Measurements from ENCODE around the gene TMEM39B.
"Not testable (repeated sequence)": the region's sequence is repeated elsewhere in the genome, so short reads cannot be mapped to it uniquely, and the experiment has no call there.

The TMEM39B gene

DNA sequence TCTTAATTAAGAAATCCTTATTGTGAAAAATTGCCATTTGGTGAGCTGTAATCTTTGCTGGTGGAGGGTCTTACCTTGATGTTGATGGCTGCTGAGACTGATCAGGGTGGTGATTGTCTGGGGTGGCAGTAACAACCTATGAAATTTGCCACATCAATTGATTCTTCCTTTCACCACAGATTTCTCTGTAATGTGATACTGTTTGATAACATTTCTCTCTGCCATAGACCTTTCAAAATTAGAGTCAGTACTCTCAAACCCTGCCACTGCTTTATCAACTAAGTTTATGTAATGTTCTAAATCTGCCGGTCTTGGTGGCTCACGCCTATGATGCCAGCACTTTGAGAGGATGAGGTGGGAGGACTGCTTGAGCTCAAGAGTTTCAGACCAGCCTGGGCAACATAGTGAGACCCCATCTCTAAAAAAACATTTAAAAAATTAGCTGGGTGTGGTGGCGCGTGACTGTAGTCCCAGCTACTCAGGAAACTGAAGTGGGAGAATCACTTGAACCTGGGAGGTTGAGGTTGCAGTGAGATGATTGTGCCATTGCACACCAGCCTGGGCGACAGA lies 40.2 kb downstream of the TMEM39B start:
- no peak for DNase-seq
- no peak for TF ChIP-seq GATA1 (IDR thresholded peaks at IDR 0.05; ENCODE audit: low read depth, low read length)
- no peak for TF ChIP-seq POLR2A (IDR thresholded peaks at IDR 0.05; ENCODE audit: low read length)

DNA sequence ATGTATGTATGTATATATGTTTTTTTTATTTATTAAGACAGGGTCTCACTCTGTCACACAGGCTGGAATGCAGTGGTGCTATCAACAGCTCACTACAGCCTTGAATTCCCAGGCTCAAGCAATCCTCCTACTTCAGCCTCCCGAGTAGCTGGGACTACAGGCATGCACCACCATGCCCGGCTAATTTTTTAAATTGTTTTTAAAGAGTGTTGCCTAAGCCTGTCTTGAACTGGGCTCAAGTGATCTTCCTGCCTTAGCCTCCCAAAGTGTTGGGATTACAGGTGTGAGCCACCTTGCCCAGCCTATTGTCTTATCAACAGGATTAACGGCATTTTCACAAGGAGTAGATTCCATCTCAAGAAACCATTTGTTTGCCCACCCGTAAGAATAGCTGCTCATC lies 40.7 kb downstream of the TMEM39B start:
- DNase-seq = not testable (repeated sequence)

DNA sequence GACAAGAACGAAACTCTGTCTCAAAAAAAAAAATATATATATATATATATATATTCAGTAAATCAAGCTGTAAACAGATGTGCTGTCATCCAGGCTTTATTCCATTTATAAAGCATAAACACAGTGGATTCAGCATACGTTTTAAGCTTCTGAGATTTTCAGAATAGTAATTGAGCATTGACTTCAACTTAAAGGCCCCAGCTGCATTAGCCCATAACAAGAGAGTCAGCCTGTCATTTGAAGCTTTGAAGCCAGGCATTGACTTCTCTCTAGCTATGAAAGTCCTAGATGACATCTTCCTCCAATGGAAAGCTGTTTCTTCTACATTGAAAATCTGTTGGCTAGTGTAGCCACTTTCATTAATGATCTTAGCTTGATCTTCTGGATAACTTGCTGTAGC lies 41.7 kb downstream of the TMEM39B start:
- TF ChIP-seq GATA1 (IDR thresholded peaks at IDR 0.05; ENCODE audit: low read depth, low read length) (no peak), POLR2A (IDR thresholded peaks at IDR 0.05; ENCODE audit: low read length) (no peak)
- DNase-seq = no peak

DNA sequence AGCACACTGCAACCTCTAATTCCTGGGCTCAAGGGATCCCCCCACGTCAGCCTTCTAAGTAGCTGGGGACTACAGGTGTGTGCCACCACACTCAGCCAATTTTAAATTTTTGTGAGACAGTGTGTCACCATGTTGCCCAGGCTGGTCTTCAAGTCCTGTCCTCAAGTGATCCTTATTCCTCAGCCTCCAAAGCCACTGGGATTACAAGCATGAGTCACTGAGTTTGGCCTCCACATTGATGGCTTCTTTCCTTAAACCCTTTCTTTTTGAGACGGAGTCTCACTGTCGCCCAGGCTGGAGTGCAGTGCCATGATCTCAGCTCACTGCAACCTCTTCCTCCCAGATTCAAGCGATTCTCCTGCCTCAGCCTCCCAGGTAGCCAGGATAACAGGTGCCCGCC lies 42.8 kb downstream of the TMEM39B start:
- DNase-seq = no peak
- TF ChIP-seq GATA1 (IDR thresholded peaks at IDR 0.05; ENCODE audit: low read depth, low read length) = no peak
- no peak for TF ChIP-seq POLR2A (IDR thresholded peaks at IDR 0.05; ENCODE audit: low read length)

DNA sequence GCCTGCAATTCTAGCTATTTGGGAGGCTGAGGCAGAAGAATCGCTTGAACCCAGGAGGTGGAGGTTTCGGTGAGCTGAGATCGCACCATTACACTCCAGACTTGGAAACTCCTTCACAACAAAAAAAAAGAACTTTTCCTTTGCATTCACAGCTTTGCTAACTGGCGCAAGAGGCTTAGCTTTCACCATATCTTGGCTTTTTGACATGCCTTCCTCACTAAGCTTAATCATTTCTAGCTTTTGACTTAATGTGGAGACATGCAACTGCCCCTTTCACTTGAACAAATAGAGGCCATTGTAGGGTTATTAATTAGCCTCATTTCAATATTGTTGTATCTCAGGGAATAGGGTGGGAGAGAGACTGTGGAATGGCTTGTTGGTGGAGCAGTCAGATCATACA lies 43.8 kb downstream of the TMEM39B start:
- no peak for DNase-seq
- no peak for TF ChIP-seq POLR2A (IDR thresholded peaks at IDR 0.05; ENCODE audit: low read length)
- TF ChIP-seq GATA1 (IDR thresholded peaks at IDR 0.05; ENCODE audit: low read depth, low read length) = no peak

DNA sequence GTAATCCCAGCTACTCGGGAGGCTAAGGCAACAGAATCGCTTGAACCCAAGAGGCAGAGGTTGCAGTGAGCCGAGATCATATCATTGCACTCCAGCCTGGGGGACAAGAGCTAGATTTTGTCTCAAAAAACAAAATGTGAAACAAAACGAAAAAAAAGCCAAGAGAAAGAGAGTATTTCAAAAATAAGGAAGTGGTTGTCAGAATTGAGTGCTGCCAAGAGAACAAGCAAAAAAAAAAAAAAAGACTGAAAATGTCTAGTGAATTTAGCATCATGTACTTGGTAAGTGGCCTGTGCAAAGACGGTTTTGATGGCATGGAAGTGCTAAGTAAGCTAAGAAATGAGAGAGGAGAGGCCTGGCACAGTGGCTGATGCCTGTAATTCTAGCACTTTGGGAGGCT lies 49.4 kb downstream of the TMEM39B start:
- TF ChIP-seq POLR2A (IDR thresholded peaks at IDR 0.05; ENCODE audit: low read length) (no peak), GATA1 (IDR thresholded peaks at IDR 0.05; ENCODE audit: low read depth, low read length) (no peak)
- no peak for DNase-seq

DNA sequence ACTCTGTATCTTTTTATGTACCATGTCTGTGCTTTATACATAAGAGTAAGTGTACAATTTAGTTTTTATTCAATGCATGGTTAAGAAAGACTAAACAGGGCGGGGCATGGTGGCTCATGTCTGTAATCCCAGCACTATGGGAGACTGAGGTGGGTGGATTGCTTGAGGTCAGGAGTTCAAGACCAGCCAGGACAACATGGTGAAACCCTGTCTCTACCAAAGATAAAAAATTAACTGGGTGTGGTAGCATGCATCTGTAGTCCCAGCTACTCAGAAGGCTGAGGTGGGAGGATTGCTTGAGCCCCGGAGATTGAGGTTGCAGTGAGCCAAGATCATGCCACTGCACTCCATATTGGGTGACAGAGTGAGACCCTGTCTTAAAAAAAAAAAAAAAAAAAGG lies 50.6 kb downstream of the TMEM39B start:
- peak in 1 of 2 experiments; percentile 34 for DNase-seq

DNA sequence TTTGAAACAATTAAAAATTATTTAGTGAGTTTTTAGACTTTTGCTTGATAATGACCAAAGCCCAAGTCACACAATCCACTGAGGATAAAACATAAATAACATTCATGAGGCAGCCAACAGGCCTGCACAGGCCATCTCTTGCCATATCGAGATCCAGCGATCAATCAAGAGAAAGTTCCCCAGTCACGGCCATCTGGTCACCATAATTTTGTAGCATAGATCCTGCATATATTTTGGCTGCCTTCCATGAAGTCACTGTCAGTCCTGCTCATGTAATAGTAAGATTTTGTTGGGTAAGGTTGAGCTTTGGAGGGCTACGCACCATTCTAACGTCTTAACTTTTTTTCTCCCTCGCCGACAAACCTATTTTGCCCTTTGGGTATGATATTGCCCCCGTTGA lies 52.6 kb downstream of the TMEM39B start:
- no peak for DNase-seq
- TF ChIP-seq GATA1 (IDR thresholded peaks at IDR 0.05; ENCODE audit: low read depth, low read length) (no peak), POLR2A (IDR thresholded peaks at IDR 0.05; ENCODE audit: low read length) (no peak)

DNA sequence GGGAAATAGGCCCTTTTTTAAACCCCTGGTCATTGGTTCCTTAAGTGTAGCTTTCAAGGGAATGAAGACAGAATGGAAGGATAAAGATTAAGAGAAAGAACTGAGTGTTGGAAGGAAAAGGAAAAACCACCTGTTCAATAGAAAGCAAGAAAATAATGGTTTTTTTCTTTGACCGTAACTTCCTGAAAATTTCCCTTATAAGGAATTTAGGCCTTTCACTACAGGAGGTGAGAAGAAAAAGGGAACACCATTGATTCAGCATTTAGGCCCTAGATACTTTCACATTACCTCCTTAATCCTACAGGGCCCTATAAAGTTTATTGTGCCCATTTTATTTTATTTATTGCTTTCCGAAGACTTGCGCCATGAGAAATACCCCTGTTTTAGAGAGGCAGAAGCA lies 54.0 kb downstream of the TMEM39B start:
- TF ChIP-seq GATA1 (IDR thresholded peaks at IDR 0.05; ENCODE audit: low read depth, low read length) (no peak), POLR2A (IDR thresholded peaks at IDR 0.05; ENCODE audit: low read length) (no peak)
- DNase-seq = no peak

DNA sequence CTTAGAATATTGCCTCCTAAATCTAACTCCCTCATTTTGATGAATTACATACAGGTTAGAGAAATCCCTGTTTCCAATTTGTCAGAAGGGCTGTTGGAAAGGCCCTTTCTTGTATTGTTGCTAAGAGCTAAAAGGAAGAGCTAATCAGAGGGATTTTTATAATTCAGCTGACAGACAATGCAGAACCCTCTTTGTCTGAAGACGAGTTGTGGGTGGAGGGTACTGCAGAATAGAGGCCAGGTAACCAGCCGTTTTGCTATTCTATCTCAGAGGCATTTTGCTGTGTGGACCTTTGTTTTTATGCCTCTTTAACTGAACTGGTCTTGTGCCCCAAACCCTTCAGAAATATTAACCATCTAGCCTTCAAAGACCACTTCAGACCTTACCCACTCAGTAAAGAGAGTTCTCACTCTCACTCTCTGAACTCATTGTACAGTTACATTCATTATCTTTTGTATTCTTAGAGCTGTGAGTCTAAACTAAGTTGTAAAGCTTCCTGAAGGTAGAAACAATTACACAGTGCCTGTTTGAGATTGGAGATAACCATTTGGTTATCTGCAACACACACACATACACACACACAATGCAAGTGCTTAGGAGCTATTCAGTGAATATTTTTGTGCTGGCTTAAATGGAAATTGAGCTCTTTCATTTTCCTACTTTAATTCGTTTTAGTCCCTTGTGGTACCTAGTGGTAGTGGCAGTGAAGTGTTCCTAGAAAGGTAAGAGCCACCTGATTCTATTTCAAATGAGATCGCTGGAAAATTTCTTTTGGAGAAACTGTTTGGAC lies 54.9 kb downstream of the TMEM39B start:
- TF ChIP-seq POLR2A (IDR thresholded peaks at IDR 0.05; ENCODE audit: low read length) = no peak
- TF ChIP-seq GATA1 (IDR thresholded peaks at IDR 0.05; ENCODE audit: low read depth, low read length) = no peak
- DNase-seq = peak; percentile 46 to 80

DNA sequence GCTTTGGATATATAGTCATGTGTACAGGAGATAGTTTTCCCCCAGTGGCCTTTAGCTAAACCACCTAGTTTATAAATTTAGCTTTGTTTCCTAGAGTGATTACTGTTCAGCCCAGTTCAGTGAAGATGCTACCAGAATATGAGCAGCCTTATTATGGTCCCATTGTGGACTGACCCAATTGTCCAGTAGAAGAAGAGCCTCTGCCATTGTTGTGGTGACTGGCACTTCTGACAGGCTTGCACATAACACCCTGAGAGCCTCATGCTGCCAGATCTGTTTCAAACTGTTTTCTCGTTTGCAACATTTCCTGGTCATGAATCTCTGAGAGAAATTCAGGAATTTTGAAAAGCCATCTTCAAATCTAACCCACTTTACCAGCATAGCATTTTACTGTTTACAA lies 55.7 kb downstream of the TMEM39B start:
- DNase-seq = no peak
- TF ChIP-seq GATA1 (IDR thresholded peaks at IDR 0.05; ENCODE audit: low read depth, low read length) (no peak), POLR2A (IDR thresholded peaks at IDR 0.05; ENCODE audit: low read length) (no peak)

DNA sequence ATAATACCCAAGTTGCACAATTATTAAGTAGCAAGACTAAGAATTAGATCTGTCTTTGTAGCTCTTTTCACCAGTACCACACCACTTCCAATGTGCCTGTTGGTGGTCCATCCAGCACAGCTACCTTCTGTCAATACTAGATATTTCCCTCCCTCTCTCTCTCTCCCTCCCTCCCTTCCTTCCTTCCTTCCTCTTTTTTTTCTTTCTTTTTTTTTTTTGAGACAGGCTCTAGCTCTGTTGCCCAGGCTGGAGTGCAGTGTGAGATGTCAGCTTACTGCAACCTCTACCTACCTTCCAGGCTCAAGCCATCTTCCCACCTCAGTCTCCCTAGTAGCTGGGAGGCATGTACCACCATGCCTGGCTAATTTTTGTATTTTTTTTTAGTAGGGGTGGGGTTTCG lies 56.2 kb downstream of the TMEM39B start:
- no peak for TF ChIP-seq GATA1 (IDR thresholded peaks at IDR 0.05; ENCODE audit: low read depth, low read length)
- no peak for TF ChIP-seq POLR2A (IDR thresholded peaks at IDR 0.05; ENCODE audit: low read length)
- no peak for DNase-seq

DNA sequence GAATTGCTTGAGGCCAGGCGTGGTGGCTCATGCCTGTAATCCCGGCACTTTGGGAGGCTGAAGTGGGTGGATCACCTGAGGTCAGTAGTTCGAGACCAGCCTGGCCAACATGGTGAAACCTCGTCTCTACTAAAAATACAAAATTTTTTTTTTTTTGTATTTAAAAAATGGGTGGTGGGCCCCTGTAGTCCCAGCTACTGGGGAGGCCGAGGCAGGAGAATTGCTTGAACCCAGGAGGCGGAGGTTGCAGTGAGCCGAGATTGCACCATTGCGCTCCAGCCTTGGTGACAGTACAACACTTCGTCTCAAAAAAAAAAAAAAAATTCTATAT lies 61.2 kb downstream of the TMEM39B start:
- not testable (repeated sequence) for DNase-seq

DNA sequence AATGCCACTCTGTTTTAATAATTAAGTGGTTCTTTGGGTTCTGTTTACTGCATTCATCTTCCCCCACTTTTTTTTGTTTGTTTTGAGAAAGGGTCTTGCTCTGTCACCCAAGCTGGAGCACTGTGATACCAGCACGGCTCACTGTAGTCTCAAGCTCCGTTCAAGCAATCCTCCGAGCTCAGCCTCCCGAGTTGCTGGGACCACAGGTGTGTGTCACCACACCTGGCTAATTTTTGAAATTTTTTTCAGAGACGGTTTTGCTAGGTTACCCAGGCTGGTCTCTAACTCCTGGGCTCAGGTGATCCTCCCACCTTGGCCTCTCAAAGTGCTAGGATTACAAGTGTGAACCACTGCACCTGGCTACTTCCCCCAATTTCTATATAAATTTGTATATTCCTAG lies 64.4 kb downstream of the TMEM39B start:
- TF ChIP-seq GATA1 (IDR thresholded peaks at IDR 0.05; ENCODE audit: low read depth, low read length) (no peak), POLR2A (IDR thresholded peaks at IDR 0.05; ENCODE audit: low read length) (no peak)
- no peak for DNase-seq

DNA sequence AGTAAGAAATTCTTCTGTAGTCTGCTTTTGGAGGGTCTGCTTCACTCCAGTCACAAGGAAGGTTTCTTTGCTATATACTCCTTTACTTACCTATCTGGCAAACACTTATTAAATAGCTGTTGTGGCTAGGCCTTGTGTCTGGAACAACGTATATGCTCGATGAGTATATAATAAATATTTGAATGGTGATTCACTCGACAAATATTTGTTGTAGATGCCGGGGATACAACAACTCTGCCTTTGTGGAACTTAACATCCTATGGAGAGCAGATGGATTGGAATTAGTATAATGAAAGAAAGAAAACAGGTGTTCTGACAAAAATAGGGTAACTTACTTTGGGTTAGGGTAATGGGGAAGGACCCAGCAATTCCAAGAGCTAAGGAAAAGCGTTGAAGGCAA lies 66.2 kb downstream of the TMEM39B start:
- DNase-seq = no peak
- TF ChIP-seq GATA1 (IDR thresholded peaks at IDR 0.05; ENCODE audit: low read depth, low read length) = no peak
- no peak for TF ChIP-seq POLR2A (IDR thresholded peaks at IDR 0.05; ENCODE audit: low read length)

Data from erythroblast (primary cell).